Right atrium auricular region (tissue), 2 donors: ENCODE measurements around the gene PSTPIP1. TPM values are rescaled to one million over a fixed set of nuclear protein-coding genes. Genes with fewer than 3 reads are reported as not detected.
A peak's percentile ranks its signal among the peaks of the same experiment; 100 is the strongest.

ENCODE experiments used
- DNase-seq: peaks from one replicate; pipeline ENCODE4 v3.0.0-alpha.2; 2019; ENCODE audit warnings: low spot score
- H3K27ac ChIP-seq, 2 donors: fragments of 200-600 bp; sonication (generic); 1 replicate in 1 of 2; 2 replicates in 1 of 2; pipeline ENCODE4 v1.5.1; 2016 to 2019
- H3K27me3 ChIP-seq, 2 donors: fragments of 200-600 bp; sonication (generic); one replicate each; pipeline versions ENCODE4 v1.5.1 to v1.6.0; 2017 to 2019
- H3K36me3 ChIP-seq: fragments of 200-600 bp; sonication (generic); one replicate; pipeline ENCODE4 v1.5.1; 2016
- H3K4me1 ChIP-seq, 2 donors: fragments of 200-600 bp; sonication (generic); one replicate each; pipeline versions ENCODE4 v1.5.1 to v1.6.0; 2017 to 2019
- H3K4me3 ChIP-seq, 2 donors: fragments of 200-600 bp; sonication (generic); 1 replicate in 1 of 2; 2 replicates in 1 of 2; pipeline ENCODE4 v1.5.1; 2017 to 2019; ENCODE audit warnings: mild to moderate bottlenecking in 1 of 2, moderate library complexity in 1 of 2
- H3K9me3 ChIP-seq, 2 donors: fragments of 200-600 bp; sonication (generic); one replicate each; pipeline ENCODE4 v1.5.1; 2019
- CTCF ChIP-seq, 2 donors: fragments of 200-600 bp; sonication (generic); IDR thresholded peaks; one replicate each; pipeline ENCODE4 v1.5.1; 2019; ENCODE audit warnings: antibody characterized with exemption in 2 of 2
- total RNA-seq, 2 donors: library from RNA; depleted of rRNA; stranded (reverse); fragments of >200 nt; gene quantifications; one replicate each; pipeline ENCODE4 v1.1.0, GENCODE V29; 2016

Gene PSTPIP1
- total RNA-seq, 2 donors from 2014 or later = 1.9 to 2.3 TPM

- no peak overlapping the region for H3K27ac ChIP-seq
- no peaks in the 10 kb centered on the region for H3K9me3 ChIP-seq
- H3K4me1 ChIP-seq = no peaks in the 10 kb centered on the region
- no peaks in the 10 kb centered on the region for H3K36me3 ChIP-seq
- H3K27me3 ChIP-seq = no peaks in the 10 kb centered on the region
- DNase-seq = no peak
- no peak overlapping the region for H3K4me3 ChIP-seq
- no peak for TF ChIP-seq CTCF (IDR thresholded peaks at IDR 0.05)
Measured at GRCh38 chr15:76979996-76980520, 14.9 kb upstream of the PSTPIP1 start.

DNA sequence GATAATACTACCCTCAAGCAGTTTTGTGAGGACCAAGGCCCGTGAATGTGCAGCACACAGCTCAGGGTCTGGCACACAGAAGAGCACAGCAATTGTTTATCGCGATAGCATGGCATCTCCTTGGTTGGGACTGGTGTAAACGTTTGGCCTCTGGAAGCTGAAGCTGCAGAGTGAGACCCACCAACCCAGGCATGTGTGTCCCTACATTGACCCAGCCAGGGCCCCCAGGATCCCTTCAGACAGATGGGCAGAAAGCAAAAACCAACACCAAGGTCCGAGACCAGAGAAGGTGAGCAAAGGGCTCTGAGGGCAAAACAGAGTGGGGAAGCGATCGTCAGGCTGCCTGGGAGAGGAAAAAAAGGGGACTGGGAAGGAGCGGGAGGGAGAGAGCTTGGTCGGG, 12.6 kb upstream of the PSTPIP1 start:
- DNase-seq = no peak
- no peaks in the 10 kb centered on the region for H3K27me3 ChIP-seq

DNA sequence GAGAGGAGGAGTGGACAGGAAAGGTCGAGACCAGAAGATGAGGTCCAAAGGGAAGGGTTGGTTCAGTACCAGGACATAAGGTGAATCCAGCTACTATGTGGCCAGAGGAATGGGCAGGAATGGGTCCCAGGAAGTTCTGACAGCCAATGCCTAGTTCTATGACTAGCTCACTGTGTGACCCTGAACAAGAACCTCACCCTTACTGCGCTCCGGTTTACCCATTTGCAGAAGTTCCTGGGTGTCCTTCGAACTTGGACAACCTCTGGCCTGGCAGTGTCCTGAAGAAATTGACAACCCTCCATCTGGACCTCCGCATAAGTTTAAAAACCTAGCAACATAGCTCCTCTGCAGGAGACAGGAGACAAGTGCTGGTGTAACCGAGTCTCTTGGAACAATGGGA, 12.2 kb upstream of the PSTPIP1 start:
- no peak for TF ChIP-seq CTCF (IDR thresholded peaks at IDR 0.05)
- no peak for DNase-seq
- Histone ChIP-seq H3K27me3 (no peaks in the 10 kb centered on the region), H3K4me3 (no peak overlapping the region), H3K27ac (no peak overlapping the region), H3K4me1 (no peaks in the 10 kb centered on the region), H3K36me3 (no peaks in the 10 kb centered on the region), H3K9me3 (no peaks in the 10 kb centered on the region)

More for the DNA sequence above, 12.6 kb upstream of the PSTPIP1 start:
- TF ChIP-seq CTCF (IDR thresholded peaks at IDR 0.05) = no peak
- no peaks in the 10 kb centered on the region for H3K4me1 ChIP-seq
- no peaks in the 10 kb centered on the region for H3K9me3 ChIP-seq
- no peaks in the 10 kb centered on the region for H3K36me3 ChIP-seq
- H3K27ac ChIP-seq = no peak overlapping the region
- H3K4me3 ChIP-seq = no peak overlapping the region

GRCh38 chr15:76983590-76984375, 11.1 kb upstream of the PSTPIP1 start:
- peak overlapping the region in 1 of 2 donors; percentile 13 for H3K27ac ChIP-seq
- TF ChIP-seq CTCF (IDR thresholded peaks at IDR 0.05) = no peak

DNA sequence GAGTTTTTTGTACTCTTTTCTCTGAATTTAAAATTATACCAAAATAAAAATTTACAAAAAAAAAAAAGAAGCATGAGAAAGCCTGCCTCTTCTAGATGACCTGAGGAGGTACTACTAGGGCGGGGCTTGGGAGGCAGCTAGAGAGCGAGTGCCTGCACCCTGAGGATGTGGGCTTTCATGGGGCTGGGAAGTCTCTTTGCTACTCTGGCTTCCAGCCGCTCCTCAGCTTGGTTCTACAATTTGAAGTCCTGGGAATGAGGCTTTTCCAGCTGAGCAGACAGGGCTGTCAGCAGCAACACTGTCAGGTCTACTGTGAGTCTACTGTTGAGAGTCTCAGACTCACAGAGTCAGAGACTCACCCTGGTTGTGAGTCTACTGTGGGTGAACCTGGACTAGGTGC, 8.2 kb upstream of the PSTPIP1 start:
- Histone ChIP-seq H3K27me3 (no peaks in the 10 kb centered on the region), H3K36me3 (no peaks in the 10 kb centered on the region), H3K9me3 (no peaks in the 10 kb centered on the region), H3K27ac (no peak overlapping the region), H3K4me1 (peaks cover 0 to 16% of the 10 kb centered on the region in 2 donors), H3K4me3 (no peak overlapping the region)
- no peak for TF ChIP-seq CTCF (IDR thresholded peaks at IDR 0.05)
- DNase-seq = no peak

More at GRCh38 chr15:76983590-76984375, 11.1 kb upstream of the PSTPIP1 start:
- Histone ChIP-seq H3K9me3 (no peaks in the 10 kb centered on the region), H3K4me1 (peaks cover 0 to 10% of the 10 kb centered on the region in 2 donors), H3K4me3 (no peak overlapping the region), H3K27me3 (no peaks in the 10 kb centered on the region), H3K36me3 (no peaks in the 10 kb centered on the region)
- no peak for DNase-seq
